HL-60 (cell line): ENCODE results near the gene IFTAP.
A peak's percentile ranks its signal among the peaks of the same experiment; 100 is the strongest.

ENCODE experiments used
- DNase-seq, 2 experiments: peaks; one replicate each; pipeline ENCODE4 v3.0.0-alpha.2; 2010 to 2020; ENCODE audit warnings: low read depth in 1 of 2, low spot score in 1 of 2
- H3K27ac ChIP-seq: fragments of 250-450 bp; sonication (Bioruptor Pico); replicated peaks from 2 replicates; pipeline ENCODE4 v1.5.1; 2020; ENCODE audit warnings: mild to moderate bottlenecking, moderate library complexity
- H3K27me3 ChIP-seq: fragments of 250-450 bp; sonication (Bioruptor Pico); 2 replicates; pipeline ENCODE4 v1.5.1; 2021; ENCODE audit warnings: mild to moderate bottlenecking, moderate library complexity; ENCODE audit not compliant: insufficient read depth, poor library complexity, severe bottlenecking
- H3K4me3 ChIP-seq: replicated peaks from 2 replicates; pipeline ENCODE4 v1.5.1; 2011; ENCODE audit warnings: mild to moderate bottlenecking, control low read depth, low read length; ENCODE audit not compliant: insufficient read depth
- GABPA ChIP-seq: IDR thresholded peaks from 2 replicates; pipeline ENCODE4 v1.6.1; 2012; ENCODE audit warnings: low read depth
- POLR2AphosphoS5 ChIP-seq: IDR thresholded peaks from 2 replicates; pipeline ENCODE4 v1.6.1; 2012; ENCODE audit warnings: low read depth
- SPI1 ChIP-seq: IDR thresholded peaks from 2 replicates; pipeline ENCODE4 v1.6.1; 2012; ENCODE audit warnings: low read depth, mild to moderate bottlenecking, borderline replicate concordance
- TF ChIP-seq, protein P1 (sequence below): IDR thresholded peaks from 2 replicates; pipeline ENCODE4 v1.6.1; 2012; ENCODE audit warnings: low read depth; ENCODE audit not compliant: insufficient replicate concordance
- TF ChIP-seq, protein P2 (sequence below): IDR thresholded peaks from one replicate; pipeline ENCODE4 v1.5.1; 2011; ENCODE audit warnings: low read length, control low read depth, inconsistent platforms; ENCODE audit not compliant: insufficient read depth

The IFTAP gene

DNA sequence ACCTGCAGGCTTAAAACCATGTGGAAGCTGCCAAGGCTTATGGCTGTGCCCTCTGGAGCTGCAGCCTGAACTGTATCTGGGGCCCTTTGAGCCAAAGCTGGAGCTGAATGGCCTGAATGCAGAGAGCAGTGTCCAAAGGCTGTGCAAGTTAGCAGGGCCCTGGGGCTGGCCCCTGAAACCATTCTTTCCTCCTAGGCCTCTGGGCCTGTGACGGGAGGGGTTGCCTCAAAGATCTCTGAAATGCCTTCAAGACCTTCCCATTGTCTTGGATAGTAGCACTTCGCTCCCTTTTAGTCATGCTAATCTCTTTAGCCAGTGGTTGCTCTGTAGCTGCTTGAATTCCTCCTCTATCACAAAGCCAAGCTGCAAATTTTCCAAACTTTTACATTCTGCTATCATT is 12.8 kb upstream of the IFTAP start:
- Histone ChIP-seq H3K4me3 (no peak overlapping the region), H3K27ac (no peak overlapping the region), H3K27me3 (peaks cover 5% of the 10 kb centered on the region)
- no peak for DNase-seq
- TF ChIP-seq POLR2AphosphoS5, result no peak

DNA sequence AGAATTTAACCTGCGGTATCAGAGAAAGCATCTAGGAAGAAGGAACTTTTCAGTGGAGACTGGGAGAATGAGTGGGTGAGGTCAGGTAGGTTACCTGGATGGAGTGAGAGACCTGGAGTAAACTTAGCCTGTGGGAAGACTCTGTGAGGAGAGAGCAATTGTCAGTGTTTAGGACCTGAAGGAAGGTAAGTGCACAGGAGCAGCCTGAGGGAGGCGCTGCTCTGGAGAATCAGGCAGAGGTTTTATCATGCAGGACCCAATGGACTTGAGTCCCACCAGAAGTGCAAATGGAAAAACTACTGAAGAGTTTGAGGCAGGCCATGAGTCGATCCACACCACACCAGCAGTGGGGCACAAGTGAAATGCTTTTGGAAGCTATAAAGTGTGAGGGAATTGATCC is 10.6 kb upstream of the IFTAP start:
- Histone ChIP-seq H3K27ac (no peak overlapping the region), H3K4me3 (no peak overlapping the region), H3K27me3 (no peaks in the 10 kb centered on the region)
- TF ChIP-seq SPI1 (no peak), GABPA (no peak)
- DNase-seq, result no peak

DNA sequence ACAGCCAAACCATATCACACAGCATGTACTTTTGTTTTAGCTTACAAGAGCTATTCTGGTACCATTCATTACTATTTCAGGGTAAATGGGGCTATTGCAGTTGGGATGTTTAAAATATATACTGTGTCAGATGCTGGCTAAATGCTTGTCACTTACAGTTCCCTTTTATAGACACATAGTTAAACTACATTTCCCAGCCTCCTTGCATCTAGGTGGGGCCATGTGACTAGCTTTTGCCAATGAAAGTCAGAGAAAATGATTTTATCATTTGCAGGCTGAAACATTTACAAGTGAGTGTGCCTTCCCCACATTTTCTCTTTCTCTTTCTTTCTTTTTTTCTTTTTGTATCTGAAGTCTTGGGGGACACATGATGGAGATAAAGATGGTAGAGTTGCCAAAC is 7.8 kb upstream of the IFTAP start:
- no peak for DNase-seq
- no peak overlapping the region for H3K27ac ChIP-seq
- TF ChIP-seq SPI1, result peak; percentile 19; the same call in 1 of the 2 replicates
- no peak for TF ChIP-seq POLR2AphosphoS5
- TF ChIP-seq, protein P1, sequence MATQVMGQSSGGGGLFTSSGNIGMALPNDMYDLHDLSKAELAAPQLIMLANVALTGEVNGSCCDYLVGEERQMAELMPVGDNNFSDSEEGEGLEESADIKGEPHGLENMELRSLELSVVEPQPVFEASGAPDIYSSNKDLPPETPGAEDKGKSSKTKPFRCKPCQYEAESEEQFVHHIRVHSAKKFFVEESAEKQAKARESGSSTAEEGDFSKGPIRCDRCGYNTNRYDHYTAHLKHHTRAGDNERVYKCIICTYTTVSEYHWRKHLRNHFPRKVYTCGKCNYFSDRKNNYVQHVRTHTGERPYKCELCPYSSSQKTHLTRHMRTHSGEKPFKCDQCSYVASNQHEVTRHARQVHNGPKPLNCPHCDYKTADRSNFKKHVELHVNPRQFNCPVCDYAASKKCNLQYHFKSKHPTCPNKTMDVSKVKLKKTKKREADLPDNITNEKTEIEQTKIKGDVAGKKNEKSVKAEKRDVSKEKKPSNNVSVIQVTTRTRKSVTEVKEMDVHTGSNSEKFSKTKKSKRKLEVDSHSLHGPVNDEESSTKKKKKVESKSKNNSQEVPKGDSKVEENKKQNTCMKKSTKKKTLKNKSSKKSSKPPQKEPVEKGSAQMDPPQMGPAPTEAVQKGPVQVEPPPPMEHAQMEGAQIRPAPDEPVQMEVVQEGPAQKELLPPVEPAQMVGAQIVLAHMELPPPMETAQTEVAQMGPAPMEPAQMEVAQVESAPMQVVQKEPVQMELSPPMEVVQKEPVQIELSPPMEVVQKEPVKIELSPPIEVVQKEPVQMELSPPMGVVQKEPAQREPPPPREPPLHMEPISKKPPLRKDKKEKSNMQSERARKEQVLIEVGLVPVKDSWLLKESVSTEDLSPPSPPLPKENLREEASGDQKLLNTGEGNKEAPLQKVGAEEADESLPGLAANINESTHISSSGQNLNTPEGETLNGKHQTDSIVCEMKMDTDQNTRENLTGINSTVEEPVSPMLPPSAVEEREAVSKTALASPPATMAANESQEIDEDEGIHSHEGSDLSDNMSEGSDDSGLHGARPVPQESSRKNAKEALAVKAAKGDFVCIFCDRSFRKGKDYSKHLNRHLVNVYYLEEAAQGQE, result no peak
- no peak for TF ChIP-seq GABPA
- TF ChIP-seq, protein P2, sequence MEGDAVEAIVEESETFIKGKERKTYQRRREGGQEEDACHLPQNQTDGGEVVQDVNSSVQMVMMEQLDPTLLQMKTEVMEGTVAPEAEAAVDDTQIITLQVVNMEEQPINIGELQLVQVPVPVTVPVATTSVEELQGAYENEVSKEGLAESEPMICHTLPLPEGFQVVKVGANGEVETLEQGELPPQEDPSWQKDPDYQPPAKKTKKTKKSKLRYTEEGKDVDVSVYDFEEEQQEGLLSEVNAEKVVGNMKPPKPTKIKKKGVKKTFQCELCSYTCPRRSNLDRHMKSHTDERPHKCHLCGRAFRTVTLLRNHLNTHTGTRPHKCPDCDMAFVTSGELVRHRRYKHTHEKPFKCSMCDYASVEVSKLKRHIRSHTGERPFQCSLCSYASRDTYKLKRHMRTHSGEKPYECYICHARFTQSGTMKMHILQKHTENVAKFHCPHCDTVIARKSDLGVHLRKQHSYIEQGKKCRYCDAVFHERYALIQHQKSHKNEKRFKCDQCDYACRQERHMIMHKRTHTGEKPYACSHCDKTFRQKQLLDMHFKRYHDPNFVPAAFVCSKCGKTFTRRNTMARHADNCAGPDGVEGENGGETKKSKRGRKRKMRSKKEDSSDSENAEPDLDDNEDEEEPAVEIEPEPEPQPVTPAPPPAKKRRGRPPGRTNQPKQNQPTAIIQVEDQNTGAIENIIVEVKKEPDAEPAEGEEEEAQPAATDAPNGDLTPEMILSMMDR, result no peak
- H3K4me3 ChIP-seq, result no peak overlapping the region
- no peaks in the 10 kb centered on the region for H3K27me3 ChIP-seq

GRCh38 chr11:36588099-36588498 is 6.2 kb upstream of the IFTAP start:
- Histone ChIP-seq H3K27me3 (no peaks in the 10 kb centered on the region), H3K27ac (no peak overlapping the region), H3K4me3 (no peak overlapping the region)
- TF ChIP-seq, protein P2, result no peak
- no peak for TF ChIP-seq SPI1
- TF ChIP-seq, protein P1, result no peak
- TF ChIP-seq GABPA, result no peak
- no peak for TF ChIP-seq POLR2AphosphoS5
- no peak for DNase-seq

DNA sequence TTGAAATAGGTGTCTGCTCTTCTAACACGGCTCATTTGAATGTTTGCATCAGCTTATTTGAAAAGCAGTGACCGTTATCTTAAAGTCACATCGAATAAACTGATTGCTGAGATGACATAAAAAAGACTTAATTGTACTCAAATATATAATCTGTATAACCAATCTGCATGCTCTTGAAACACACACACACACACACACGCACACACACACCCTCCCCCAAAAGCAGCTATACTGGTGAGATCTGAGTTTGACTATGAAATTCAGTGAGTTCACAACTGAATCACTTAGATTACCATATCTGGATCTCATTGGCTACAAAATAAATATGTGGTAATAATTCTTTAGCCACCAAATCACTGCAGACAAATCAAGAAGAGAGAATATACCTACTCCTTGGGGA is 3.8 kb upstream of the IFTAP start:
- TF ChIP-seq, protein P2, result no peak
- no peak for TF ChIP-seq SPI1
- no peak for TF ChIP-seq POLR2AphosphoS5
- TF ChIP-seq GABPA, result no peak
- TF ChIP-seq, protein P1, result no peak
- H3K4me3 ChIP-seq, result no peak overlapping the region
- H3K27ac ChIP-seq, result no peak overlapping the region
- DNase-seq, result no peak
- H3K27me3 ChIP-seq, result no peaks in the 10 kb centered on the region
